ENCODE results near the gene EIF3B.
"Not testable (repeated sequence)": the region's sequence is repeated elsewhere in the genome, so short reads cannot be mapped to it uniquely, and the experiment has no call there.

The EIF3B gene

DNA sequence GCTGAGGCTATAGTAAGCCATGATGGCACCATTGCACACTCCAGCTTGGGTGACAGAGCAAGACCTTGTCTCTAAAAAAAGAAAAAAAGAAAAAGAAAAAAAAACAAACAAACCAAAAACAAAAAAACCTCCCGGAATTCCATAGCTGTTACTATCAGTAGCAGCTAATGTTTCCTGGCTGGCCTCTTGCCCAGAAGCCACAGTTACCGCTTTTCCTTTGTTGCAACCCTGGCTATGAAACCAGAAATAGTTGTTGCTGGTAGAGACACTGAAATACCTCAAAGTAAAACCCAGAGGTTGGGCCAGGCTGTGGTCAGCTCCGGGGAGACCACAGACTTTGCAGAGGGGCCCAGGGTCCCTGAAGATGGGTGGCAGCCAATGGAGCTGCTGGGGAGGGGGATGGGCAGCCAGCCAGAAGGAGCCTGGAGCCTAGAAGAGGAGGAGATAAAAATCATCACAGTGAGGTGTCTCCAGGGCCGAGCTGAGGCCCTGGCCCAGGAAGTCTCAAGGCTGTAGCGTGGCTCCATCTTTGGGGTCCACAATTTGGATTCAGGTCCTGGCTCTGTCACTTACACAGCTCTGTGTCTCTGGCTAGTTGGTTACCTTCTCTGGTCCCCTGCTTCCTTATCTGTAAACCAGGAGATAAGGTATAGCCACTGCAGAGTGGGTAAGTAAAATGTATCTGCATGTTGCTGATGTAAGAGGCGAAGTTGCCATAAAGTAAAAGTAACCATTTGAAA is 45.4 kb downstream of the EIF3B start:
- peak in 33 of 51 donors; percentile 7 to 71 (median 45) for DNase-seq

DNA sequence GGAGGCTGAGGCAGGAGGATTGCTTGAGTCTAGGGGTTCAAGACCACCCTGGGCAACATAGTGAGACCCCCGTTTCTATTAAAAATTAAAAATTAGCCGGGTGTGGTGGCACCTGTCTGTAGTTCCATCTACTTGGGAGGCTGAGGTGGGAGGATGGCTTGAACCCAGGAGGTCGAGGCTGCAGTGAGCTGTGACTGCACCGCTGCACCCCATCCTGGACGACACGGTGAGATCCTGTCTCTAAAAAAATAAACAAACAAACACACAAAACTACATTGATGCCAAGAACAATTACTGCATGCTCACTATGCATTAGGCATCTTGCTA is 48.0 kb downstream of the EIF3B start:
- no peak for DNase-seq

- peak; percentile 39 to 97 (median 92) for DNase-seq
Observed at GRCh38 chr7:2403014-2403717, 48.5 kb downstream of the EIF3B start, which contains the start of gene CHST12. Gene CHST12, plus strand, starts transcription at chr7:2403611. Its CDS starts 29,029 bp downstream, at chr7:2432640.

- peak in 34 of 51 donors; percentile 7 to 74 (median 52) for DNase-seq
Observed at GRCh38 chr7:2403718-2404648, 49.4 kb downstream of the EIF3B start.

GRCh38 chr7:2404714-2405119 is 50.1 kb downstream of the EIF3B start:
- DNase-seq: no peak

GRCh38 chr7:2405201-2405600 is 50.6 kb downstream of the EIF3B start:
- no peak for DNase-seq

DNA sequence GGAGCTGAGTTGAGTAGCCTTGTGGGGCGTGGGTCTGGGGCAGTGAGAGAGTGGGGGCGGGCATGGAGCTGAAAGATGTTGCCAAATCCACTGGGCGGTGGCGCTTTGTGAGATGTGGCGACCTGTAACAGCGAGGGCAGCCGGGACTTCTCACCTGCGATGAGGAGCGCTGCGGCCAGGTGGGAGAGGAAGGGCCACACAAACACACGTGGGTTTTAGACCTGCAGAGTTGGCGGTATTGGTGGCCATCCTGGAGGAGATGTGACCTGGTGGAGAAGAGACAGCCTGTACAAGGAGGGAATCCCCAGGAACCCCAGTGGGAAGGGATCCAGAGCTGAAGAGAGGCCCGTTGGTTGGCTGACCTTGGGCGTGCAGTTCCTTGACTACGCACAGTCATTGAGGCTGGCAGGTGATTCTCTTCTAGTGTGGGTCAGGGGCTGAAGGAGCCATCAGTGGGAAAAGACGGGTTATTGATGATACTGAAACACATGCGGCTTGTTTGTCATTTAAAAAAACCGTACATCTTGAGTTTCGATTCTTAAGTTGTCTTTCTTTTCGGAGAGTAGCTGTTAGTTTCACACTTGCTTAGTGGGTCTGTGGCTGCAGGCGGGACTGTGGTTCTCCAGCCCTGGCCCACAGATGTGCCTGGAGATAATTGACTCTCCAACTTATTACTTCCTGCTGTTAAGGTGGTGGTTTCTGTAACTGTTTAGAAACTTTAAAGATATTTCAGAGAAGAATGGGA is 51.1 kb downstream of the EIF3B start:
- no peak for DNase-seq

- DNase-seq: no peak
Observed at GRCh38 chr7:2409745-2410414, 55.3 kb downstream of the EIF3B start.

GRCh38 chr7:2411049-2411448 is 56.4 kb downstream of the EIF3B start:
- no peak for DNase-seq

- no peak for DNase-seq
Observed at GRCh38 chr7:2411815-2412586, 57.4 kb downstream of the EIF3B start.

DNA sequence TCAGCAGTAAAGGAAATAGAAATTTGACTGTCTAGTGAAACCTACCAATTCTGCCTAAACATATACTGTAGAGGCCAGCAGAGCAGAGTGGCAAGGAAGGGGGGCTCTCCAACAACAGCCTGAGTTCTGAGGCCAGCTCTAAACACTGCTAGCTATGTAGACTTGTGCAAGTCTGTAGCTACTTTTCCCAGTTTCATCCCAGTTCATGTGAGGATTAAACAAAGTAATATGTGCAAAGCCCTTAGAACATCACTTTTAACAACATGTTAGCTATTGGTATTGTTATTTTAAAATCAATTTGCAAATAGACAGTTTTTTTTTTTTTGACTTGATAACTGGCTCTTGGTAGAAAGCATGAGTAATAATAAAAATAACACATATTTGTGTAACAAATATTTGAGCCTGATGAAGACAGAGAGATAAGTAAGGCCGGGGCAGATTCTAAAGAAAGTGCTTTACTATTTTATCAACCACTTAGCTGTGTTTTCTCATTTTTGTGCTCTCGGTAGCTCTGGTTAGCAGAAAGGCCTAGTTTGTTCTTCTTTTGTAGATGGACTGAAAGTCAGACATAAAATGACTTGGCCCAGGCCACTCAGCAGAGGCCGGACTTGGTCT is 58.1 kb downstream of the EIF3B start:
- DNase-seq: no peak

DNA sequence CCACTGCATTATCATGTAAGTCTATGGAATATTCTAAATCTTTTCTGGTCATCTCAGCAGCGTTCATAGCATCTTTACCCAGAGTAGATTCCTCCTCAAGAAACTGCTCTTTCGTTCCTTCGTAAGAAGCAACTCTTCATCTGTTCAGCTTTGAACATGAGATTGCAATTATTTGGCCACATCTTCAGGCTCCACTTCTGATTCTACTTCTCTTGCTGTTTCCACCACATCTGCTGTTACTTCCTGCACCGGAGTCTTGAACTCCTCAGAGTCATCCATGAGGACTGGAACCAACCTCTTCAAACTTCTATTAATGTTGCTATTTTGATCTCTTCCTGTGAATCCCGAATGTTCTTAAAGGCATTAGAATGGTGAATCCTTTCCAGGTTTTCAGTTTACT is 61.4 kb downstream of the EIF3B start:
- DNase-seq: no peak

GRCh38 chr7:2416650-2417049 is 62.0 kb downstream of the EIF3B start:
- no peak for DNase-seq

- DNase-seq: not testable (repeated sequence)
Observed at GRCh38 chr7:2417178-2417577, 62.6 kb downstream of the EIF3B start.

DNA sequence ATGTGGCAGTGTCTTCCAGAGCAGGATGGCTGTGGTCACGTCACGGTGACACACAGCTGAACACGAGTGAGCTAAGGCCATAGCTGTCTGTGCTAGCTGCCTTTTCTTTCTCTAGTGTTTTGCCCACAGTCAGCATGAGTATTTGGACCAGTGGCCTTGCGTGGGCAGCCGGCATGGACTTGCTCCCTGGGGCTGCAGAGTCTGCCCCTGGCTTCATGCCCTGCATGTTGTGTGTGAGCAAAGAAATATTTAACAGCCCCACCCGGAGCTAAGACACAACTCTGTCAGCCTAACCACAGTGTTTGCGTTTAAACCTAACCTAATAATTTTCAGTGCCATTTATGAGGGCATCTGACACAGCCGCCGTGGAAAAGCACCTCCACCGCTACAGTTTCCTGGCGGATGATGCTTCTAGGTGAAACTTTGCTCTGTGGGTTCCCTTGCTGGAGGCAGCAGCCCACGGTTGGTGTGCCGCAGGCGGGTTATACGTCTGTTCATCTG is 63.4 kb downstream of the EIF3B start:
- DNase-seq: peak in 1 of 51 donors; percentile 18

- no peak for DNase-seq
Observed at GRCh38 chr7:2420216-2420933, 65.7 kb downstream of the EIF3B start.

DNA sequence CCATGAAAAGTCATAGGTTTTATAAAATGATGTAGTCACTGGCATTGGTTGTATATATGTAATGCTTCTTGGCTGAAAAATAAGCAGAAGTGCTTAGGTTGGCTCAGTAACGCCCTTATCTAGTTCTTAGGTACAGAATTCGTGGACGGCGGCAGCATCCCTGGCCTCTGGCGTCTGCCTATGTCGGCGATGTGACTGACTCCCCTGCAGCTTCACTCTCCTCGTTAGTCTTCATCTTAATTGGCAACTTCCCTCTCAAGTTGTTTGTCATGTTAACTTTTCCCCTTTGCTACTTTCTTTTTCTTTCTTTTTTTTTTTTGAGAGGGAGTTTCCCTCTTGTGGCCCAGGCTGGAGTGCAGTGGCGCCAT is 67.3 kb downstream of the EIF3B start:
- no peak for DNase-seq

- DNase-seq: no peak
Observed at GRCh38 chr7:2425749-2426148, 71.1 kb downstream of the EIF3B start.
